ENCODE results near the gene WWC1. TPM values are rescaled to one million over a fixed set of nuclear protein-coding genes. Genes with fewer than 3 reads are reported as not detected.

Gene WWC1
- total and polyA plus RNA-seq, 12 donors, result 0.10 to 5.8 (median 0.55) TPM

- H3K27ac ChIP-seq, result no peak overlapping the region
- 45 to 61% (median 53%) methylated on average over 18 of the region's 18 CpGs for WGBS, 4 donors
- no peak for DNase-seq
- H3K4me1 ChIP-seq (replicated peaks in 1 of 2), result peaks cover 0 to 3% of the 10 kb centered on the region in 2 donors
- H3K4me3 ChIP-seq, result no peak overlapping the region
- no peaks in the 10 kb centered on the region for H3K9me3 ChIP-seq (replicated peaks in 1 of 3)
- intact Hi-C loops (cut with DNase I), result no loop called here
- no peaks in the 10 kb centered on the region for H3K36me3 ChIP-seq (replicated peaks in 1 of 2)
- no peak for TF ChIP-seq CTCF (IDR thresholded peaks at IDR 0.05)
- no peak for TF ChIP-seq POLR2A (IDR thresholded peaks at IDR 0.05)
- H3K27me3 ChIP-seq, result peaks cover 28% of the 10 kb centered on the region
Observed at GRCh38 chr5:168292786-168293696, 1.6 kb downstream of the WWC1 start.

GRCh38 chr5:168295574-168296201 lies 4.2 kb downstream of the WWC1 start:
- H3K27me3 ChIP-seq, result peaks cover 23% of the 10 kb centered on the region
- TF ChIP-seq POLR2A (IDR thresholded peaks at IDR 0.05), result no peak
- TF ChIP-seq CTCF (IDR thresholded peaks at IDR 0.05), result peak in 1 of 6 experiments; percentile 17
- peaks cover 0 to 3% of the 10 kb centered on the region in 2 donors for H3K4me1 ChIP-seq (replicated peaks in 1 of 2)
- no peak for DNase-seq
- H3K36me3 ChIP-seq (replicated peaks in 1 of 2), result no peaks in the 10 kb centered on the region
- no peak overlapping the region for H3K4me3 ChIP-seq
- intact Hi-C loops (cut with DNase I), result no loop called here
- no peak overlapping the region for H3K27ac ChIP-seq
- no peaks in the 10 kb centered on the region for H3K9me3 ChIP-seq (replicated peaks in 1 of 3)
- WGBS, 4 donors, result 62 to 70% (median 66%) methylated on average over 5 to 12 of the region's 12 CpGs

- peaks cover 0 to 3% of the 10 kb centered on the region in 2 donors for H3K4me1 ChIP-seq (replicated peaks in 1 of 2)
- intact Hi-C loops (cut with DNase I), result no loop called here
- 80 to 98% (median 87%) methylated on average over 2 of the region's 2 CpGs for WGBS, 4 donors
- peaks cover 21% of the 10 kb centered on the region for H3K27me3 ChIP-seq
- H3K9me3 ChIP-seq (replicated peaks in 1 of 3), result no peaks in the 10 kb centered on the region
- H3K4me3 ChIP-seq, result no peak overlapping the region
- no peak for DNase-seq
- TF ChIP-seq POLR2A (IDR thresholded peaks at IDR 0.05), result no peak
- TF ChIP-seq CTCF (IDR thresholded peaks at IDR 0.05), result no peak
- H3K36me3 ChIP-seq (replicated peaks in 1 of 2), result no peaks in the 10 kb centered on the region
- no peak overlapping the region for H3K27ac ChIP-seq
Observed at GRCh38 chr5:168296682-168297081, 5.2 kb downstream of the WWC1 start.

- no peaks in the 10 kb centered on the region for H3K9me3 ChIP-seq (replicated peaks in 1 of 3)
- WGBS, 4 donors, result 88 to 98% (median 93%) methylated on average over 7 of the region's 7 CpGs
- H3K27me3 ChIP-seq, result no peaks in the 10 kb centered on the region
- no peaks in the 10 kb centered on the region for H3K36me3 ChIP-seq (replicated peaks in 1 of 2)
- no peak overlapping the region for H3K27ac ChIP-seq
- no peak overlapping the region for H3K4me3 ChIP-seq
- TF ChIP-seq POLR2A (IDR thresholded peaks at IDR 0.05) (no peak), CTCF (IDR thresholded peaks at IDR 0.05) (no peak)
- DNase-seq, result no peak
- no peaks in the 10 kb centered on the region for H3K4me1 ChIP-seq (replicated peaks in 1 of 2)
- intact Hi-C loops (cut with DNase I), result no loop called here
Observed at GRCh38 chr5:168298949-168299348, 7.5 kb downstream of the WWC1 start.

Data from adrenal gland (tissue), 12 donors.